ENCODE measurements around the gene EEIG1.

The EEIG1 gene

GRCh38 chr9:127987103-127987614 is 6.4 kb upstream of the EEIG1 start:
- H3K4me3 ChIP-seq = no peak overlapping the region
- DNase-seq (ENCODE audit: low spot score) = no peak
- H3K27ac ChIP-seq = no peak overlapping the region
- no peak for TF ChIP-seq CTCF (IDR thresholded peaks at IDR 0.05)

GRCh38 chr9:127985011-127985410 is 4.2 kb upstream of the EEIG1 start:
- Histone ChIP-seq H3K4me3 (no peak overlapping the region), H3K27ac (no peak overlapping the region)
- DNase-seq (ENCODE audit: low spot score) = no peak
- TF ChIP-seq CTCF (IDR thresholded peaks at IDR 0.05) = no peak

- Histone ChIP-seq H3K27ac (no peak overlapping the region), H3K4me3 (no peak overlapping the region)
- no peak for TF ChIP-seq CTCF (IDR thresholded peaks at IDR 0.05)
- DNase-seq (ENCODE audit: low spot score) = no peak
Measured at GRCh38 chr9:127983847-127984289, 3.1 kb upstream of the EEIG1 start.

GRCh38 chr9:127982912-127983311 is 2.1 kb upstream of the EEIG1 start:
- Histone ChIP-seq H3K27ac (no peak overlapping the region), H3K4me3 (no peak overlapping the region)
- no peak for TF ChIP-seq CTCF (IDR thresholded peaks at IDR 0.05)
- DNase-seq (ENCODE audit: low spot score) = no peak

GRCh38 chr9:127981559-127982121 is 851 bp upstream of the EEIG1 start:
- no peak for DNase-seq (ENCODE audit: low spot score)
- peak overlapping the region; percentile 74 to 96 for H3K27ac ChIP-seq
- no peak for TF ChIP-seq CTCF (IDR thresholded peaks at IDR 0.05)
- peak overlapping the region; percentile 98 for H3K4me3 ChIP-seq

GRCh38 chr9:127980060-127980705 is 606 bp downstream of the EEIG1 start:
- TF ChIP-seq CTCF (IDR thresholded peaks at IDR 0.05) = no peak
- no peak for DNase-seq (ENCODE audit: low spot score)
- Histone ChIP-seq H3K4me3 (peak overlapping the region; percentile 98), H3K27ac (peak overlapping the region; percentile 71 to 96)

Data from coronary artery (tissue), 2 donors.